Measurements from ENCODE around the gene SPATA33. TPM values are rescaled to one million over a fixed set of nuclear protein-coding genes. Genes with fewer than 3 reads are reported as not detected.

Gene SPATA33
- polyA plus RNA-seq, 1 experiment, result 2.6 TPM

DNA sequence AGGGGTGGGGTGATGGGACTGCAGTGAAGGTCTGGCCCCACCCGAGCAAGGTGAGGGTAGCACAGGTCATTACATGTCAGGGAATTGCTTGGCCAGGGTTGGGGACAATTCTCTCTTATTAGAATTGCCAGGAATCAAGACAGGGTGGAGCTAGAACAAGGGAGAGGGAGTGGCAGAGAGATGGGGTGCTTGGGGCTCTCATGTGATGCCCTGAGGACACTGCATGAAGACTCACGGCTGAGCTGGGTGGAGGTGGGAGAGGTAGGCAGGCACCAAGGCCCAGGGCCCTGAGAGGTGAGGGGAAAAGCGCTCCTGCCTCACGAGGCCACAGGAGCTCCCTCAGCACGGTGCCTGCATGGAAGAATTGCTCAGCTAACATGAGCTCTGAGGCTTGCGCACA lies 40.6 kb upstream of the SPATA33 start:
- DNase-seq (ENCODE audit: low read depth), result no peak
- Histone ChIP-seq H3K27me3 (ENCODE audit: control insufficient read depth, insufficient read depth, low read length) (peaks cover 7% of the 10 kb centered on the region), H3K36me3 (ENCODE audit: control insufficient read depth, insufficient read depth, low read length) (no peaks in the 10 kb centered on the region), H3K4me3 (ENCODE audit: low read depth, low read length) (no peak overlapping the region)
- POLR2A ChIA-PET, result no interaction called here
- CTCF ChIA-PET, result interaction anchor here (0.7 to 1.3 kb wide), 3 partner anchors 16 to 26 kb away, joined by 3 read pairs; no protein-coding TSS in a partner anchor
- TF ChIP-seq, protein P1, sequence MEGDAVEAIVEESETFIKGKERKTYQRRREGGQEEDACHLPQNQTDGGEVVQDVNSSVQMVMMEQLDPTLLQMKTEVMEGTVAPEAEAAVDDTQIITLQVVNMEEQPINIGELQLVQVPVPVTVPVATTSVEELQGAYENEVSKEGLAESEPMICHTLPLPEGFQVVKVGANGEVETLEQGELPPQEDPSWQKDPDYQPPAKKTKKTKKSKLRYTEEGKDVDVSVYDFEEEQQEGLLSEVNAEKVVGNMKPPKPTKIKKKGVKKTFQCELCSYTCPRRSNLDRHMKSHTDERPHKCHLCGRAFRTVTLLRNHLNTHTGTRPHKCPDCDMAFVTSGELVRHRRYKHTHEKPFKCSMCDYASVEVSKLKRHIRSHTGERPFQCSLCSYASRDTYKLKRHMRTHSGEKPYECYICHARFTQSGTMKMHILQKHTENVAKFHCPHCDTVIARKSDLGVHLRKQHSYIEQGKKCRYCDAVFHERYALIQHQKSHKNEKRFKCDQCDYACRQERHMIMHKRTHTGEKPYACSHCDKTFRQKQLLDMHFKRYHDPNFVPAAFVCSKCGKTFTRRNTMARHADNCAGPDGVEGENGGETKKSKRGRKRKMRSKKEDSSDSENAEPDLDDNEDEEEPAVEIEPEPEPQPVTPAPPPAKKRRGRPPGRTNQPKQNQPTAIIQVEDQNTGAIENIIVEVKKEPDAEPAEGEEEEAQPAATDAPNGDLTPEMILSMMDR (IDR thresholded peaks at IDR 0.05; ENCODE audit: insufficient read depth, low read depth, low read length), result no peak

DNA sequence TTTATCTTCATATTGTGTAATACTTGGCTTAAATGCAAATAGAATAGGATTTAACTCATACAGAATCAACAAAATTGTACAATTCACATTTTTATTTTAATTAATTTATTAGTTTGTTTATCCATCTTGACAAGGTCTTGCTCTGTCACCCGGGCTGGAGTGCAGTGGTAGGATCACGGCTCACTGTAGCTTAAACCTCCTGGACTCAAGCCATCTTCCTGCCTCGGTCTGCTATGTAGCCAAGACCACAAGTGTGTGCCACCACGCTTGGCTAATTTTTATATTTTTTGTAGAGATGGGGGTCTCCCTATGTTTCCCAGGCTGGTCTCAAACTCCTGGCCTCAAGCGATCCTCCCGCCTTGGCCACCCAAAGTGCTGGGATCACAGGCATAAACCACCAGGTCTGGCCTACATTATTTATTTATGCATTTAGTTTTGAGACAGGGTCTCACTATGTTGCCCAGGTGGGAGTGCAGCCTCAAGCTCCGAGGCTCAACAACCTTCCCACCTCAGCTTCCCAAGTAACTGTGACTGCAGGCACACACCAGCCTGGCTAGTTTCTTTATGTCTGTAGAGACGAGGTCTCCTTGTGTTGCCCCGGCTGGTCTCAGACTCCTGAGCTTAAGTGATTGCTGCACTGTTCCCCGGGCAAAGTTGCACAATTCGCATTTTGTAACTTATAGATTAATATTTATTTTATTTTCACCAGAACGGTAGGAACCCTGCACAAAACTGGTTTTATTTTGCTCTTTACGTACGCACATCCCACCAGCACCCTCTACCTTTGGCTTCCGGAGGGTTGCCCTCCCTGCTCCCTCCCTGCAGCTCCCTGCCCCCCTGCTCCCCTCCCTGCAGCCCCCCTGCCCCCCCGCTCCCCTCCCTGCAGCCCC lies 39.3 kb upstream of the SPATA33 start:
- CTCF ChIA-PET, result interaction anchor here (1.3 kb wide), 1 partner anchor 25 kb away, joined by 3 read pairs; no protein-coding TSS in a partner anchor
- H3K4me3 ChIP-seq (ENCODE audit: low read depth, low read length), result no peak overlapping the region
- POLR2A ChIA-PET, result no interaction called here
- TF ChIP-seq, protein P1 (IDR thresholded peaks at IDR 0.05; ENCODE audit: insufficient read depth, low read depth, low read length), result no peak
- peaks cover 7% of the 10 kb centered on the region for H3K27me3 ChIP-seq (ENCODE audit: control insufficient read depth, insufficient read depth, low read length)
- no peaks in the 10 kb centered on the region for H3K36me3 ChIP-seq (ENCODE audit: control insufficient read depth, insufficient read depth, low read length)
- DNase-seq (ENCODE audit: low read depth), result no peak

DNA sequence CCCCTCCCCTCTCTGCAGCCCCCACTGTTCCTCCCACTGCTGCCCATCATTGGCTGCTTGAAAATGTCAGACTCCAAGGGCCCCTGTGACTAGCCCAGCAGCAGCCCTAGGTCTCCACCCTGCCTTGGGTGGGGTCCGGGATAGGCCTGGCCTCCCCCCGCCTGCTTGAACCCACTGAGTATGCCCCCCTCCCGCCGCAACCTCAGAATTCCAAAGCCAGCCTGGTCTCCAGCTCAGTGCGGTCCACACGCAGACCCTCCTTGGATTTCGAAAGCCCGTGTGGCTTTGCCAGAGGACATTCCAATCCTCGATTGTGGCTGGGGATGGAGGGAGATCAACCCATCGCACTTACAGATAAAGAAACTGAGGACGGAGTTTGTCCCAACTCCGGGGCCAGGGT lies 37.8 kb upstream of the SPATA33 start:
- peaks cover 7% of the 10 kb centered on the region for H3K27me3 ChIP-seq (ENCODE audit: control insufficient read depth, insufficient read depth, low read length)
- CTCF ChIA-PET, result no interaction called here

DNA sequence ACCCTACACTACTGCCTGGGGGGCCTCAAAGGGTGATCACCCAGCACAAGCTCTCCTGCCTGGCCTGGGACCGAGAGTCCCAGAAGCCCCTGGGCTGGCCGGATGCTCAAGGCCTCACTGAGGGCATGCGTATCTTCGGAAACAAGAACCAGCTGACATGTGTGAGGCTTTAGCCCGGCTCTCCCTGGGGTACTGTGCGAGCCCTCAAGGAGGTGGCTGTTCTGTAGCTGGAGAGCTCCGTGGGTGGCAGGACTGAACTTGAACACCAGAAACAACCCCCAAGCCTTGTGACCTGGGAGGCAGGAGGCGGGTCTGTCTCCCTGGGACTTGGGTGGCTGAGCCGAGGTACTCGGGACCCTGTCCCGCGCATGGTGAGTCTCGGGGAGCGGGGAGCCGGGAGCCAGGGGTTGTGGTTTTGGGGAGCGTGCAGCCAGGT lies 37.2 kb upstream of the SPATA33 start:
- POLR2A ChIA-PET, result interaction anchor here (1.0 kb wide), 1 partner anchor 14 kb away, joined by 3 read pairs; no protein-coding TSS in a partner anchor

More for the DNA sequence above, 37.8 kb upstream of the SPATA33 start:
- no peak for DNase-seq (ENCODE audit: low read depth)
- POLR2A ChIA-PET, result no interaction called here
- Histone ChIP-seq H3K36me3 (ENCODE audit: control insufficient read depth, insufficient read depth, low read length) (no peaks in the 10 kb centered on the region), H3K4me3 (ENCODE audit: low read depth, low read length) (no peak overlapping the region)
- TF ChIP-seq, protein P1 (IDR thresholded peaks at IDR 0.05; ENCODE audit: insufficient read depth, low read depth, low read length), result no peak

More for the DNA sequence above, 37.2 kb upstream of the SPATA33 start:
- CTCF ChIA-PET, result interaction anchor here (1.1 kb wide), 1 partner anchor 12 kb away, joined by 3 read pairs; no protein-coding TSS in a partner anchor
- H3K27me3 ChIP-seq (ENCODE audit: control insufficient read depth, insufficient read depth, low read length), result peaks cover 10% of the 10 kb centered on the region
- no peaks in the 10 kb centered on the region for H3K36me3 ChIP-seq (ENCODE audit: control insufficient read depth, insufficient read depth, low read length)
- H3K4me3 ChIP-seq (ENCODE audit: low read depth, low read length), result no peak overlapping the region
- TF ChIP-seq, protein P1 (IDR thresholded peaks at IDR 0.05; ENCODE audit: insufficient read depth, low read depth, low read length), result no peak
- DNase-seq (ENCODE audit: low read depth), result no peak
